ENCODE measurements around the gene VEZT.

The VEZT gene

DNA sequence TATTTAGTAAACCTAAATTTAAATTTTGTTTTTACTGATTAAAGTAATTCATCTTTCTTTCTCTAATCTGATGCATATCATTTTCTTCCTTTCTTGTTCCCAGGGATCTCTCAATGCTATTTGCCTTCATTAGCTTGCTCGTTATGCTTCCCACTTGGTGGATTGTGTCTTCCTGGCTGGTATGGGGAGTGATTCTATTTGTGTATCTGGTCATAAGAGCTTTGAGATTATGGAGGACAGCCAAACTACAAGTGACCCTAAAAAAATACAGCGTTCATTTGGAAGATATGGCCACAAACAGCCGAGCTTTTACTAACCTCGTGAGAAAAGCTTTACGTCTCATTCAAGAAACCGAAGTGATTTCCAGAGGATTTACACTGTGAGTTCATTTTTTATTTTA, 48.6 kb downstream of the VEZT start:
- H2AFZ ChIP-seq (ENCODE audit: low read length): no peak overlapping the region
- H3K4me1 ChIP-seq (ENCODE audit: insufficient read depth, low read length, poor library complexity, severe bottlenecking): no peaks in the 10 kb centered on the region
- H3K9ac ChIP-seq (ENCODE audit: low read depth, low read length, poor library complexity, severe bottlenecking): no peak overlapping the region
- no peak overlapping the region for H3K4me3 ChIP-seq (ENCODE audit: low read length, poor library complexity, severe bottlenecking)
- H3K9me3 ChIP-seq (ENCODE audit: insufficient read depth, low read depth, low read length): no peaks in the 10 kb centered on the region
- H3K36me3 ChIP-seq (ENCODE audit: insufficient read depth, low read length): peaks cover 90% of the 10 kb centered on the region; the same call in 1 of the 2 replicates
- H3K27me3 ChIP-seq (ENCODE audit: insufficient read depth, low read length, poor library complexity, severe bottlenecking): no peaks in the 10 kb centered on the region
- no peaks in the 10 kb centered on the region for H3K79me2 ChIP-seq (ENCODE audit: insufficient read depth, low read length)
- no peak for TF ChIP-seq EZH2phosphoT487 (IDR thresholded peaks at IDR 0.05; ENCODE audit: borderline replicate concordance)
- TF ChIP-seq, protein P1, sequence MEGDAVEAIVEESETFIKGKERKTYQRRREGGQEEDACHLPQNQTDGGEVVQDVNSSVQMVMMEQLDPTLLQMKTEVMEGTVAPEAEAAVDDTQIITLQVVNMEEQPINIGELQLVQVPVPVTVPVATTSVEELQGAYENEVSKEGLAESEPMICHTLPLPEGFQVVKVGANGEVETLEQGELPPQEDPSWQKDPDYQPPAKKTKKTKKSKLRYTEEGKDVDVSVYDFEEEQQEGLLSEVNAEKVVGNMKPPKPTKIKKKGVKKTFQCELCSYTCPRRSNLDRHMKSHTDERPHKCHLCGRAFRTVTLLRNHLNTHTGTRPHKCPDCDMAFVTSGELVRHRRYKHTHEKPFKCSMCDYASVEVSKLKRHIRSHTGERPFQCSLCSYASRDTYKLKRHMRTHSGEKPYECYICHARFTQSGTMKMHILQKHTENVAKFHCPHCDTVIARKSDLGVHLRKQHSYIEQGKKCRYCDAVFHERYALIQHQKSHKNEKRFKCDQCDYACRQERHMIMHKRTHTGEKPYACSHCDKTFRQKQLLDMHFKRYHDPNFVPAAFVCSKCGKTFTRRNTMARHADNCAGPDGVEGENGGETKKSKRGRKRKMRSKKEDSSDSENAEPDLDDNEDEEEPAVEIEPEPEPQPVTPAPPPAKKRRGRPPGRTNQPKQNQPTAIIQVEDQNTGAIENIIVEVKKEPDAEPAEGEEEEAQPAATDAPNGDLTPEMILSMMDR (conservative IDR thresholded peaks at IDR 0.05; ENCODE audit: low read length): no peak
- no peak overlapping the region for H3K4me2 ChIP-seq (ENCODE audit: low read depth, low read length, poor library complexity, severe bottlenecking)
- no peaks in the 10 kb centered on the region for H4K20me1 ChIP-seq (ENCODE audit: insufficient read depth, low read length, poor library complexity, severe bottlenecking)
- no peaks in the 10 kb centered on the region for H3K9me2 ChIP-seq (replicated peaks; ENCODE audit: low read depth, low read length)
- H3F3A ChIP-seq (ENCODE audit: low read depth): no peaks in the 10 kb centered on the region; the same call in 1 of the 2 replicates

DNA sequence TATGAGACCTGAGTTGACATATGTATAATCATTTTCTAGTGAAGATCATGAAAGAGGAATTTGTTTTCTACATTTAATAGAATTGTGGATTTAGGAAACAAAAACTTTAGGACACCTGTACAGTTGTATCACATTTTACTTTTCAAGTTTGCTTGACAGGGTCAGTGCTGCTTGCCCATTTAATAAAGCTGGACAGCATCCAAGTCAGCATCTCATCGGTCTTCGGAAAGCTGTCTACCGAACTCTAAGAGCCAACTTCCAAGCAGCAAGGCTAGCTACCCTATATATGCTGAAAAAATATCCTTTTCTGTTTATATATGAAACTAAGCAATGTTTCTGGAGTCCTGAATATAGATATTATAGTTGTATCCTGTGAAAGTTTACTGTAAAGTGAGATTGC, 52.3 kb downstream of the VEZT start:
- H3K9ac ChIP-seq (ENCODE audit: low read depth, low read length, poor library complexity, severe bottlenecking): no peak overlapping the region
- H3K27me3 ChIP-seq (ENCODE audit: insufficient read depth, low read length, poor library complexity, severe bottlenecking): no peaks in the 10 kb centered on the region
- H3K4me3 ChIP-seq (ENCODE audit: low read length, poor library complexity, severe bottlenecking): no peak overlapping the region
- H3K36me3 ChIP-seq (ENCODE audit: insufficient read depth, low read length): peaks cover 90% of the 10 kb centered on the region; the same call in 1 of the 2 replicates
- H3F3A ChIP-seq (ENCODE audit: low read depth): no peaks in the 10 kb centered on the region
- no peaks in the 10 kb centered on the region for H3K9me2 ChIP-seq (replicated peaks; ENCODE audit: low read depth, low read length)
- no peaks in the 10 kb centered on the region for H3K79me2 ChIP-seq (ENCODE audit: insufficient read depth, low read length)
- no peak for TF ChIP-seq EZH2phosphoT487 (IDR thresholded peaks at IDR 0.05; ENCODE audit: borderline replicate concordance)
- TF ChIP-seq, protein P1 (conservative IDR thresholded peaks at IDR 0.05; ENCODE audit: low read length): no peak
- H2AFZ ChIP-seq (ENCODE audit: low read length): no peak overlapping the region
- no peak overlapping the region for H3K4me2 ChIP-seq (ENCODE audit: low read depth, low read length, poor library complexity, severe bottlenecking)
- H3K9me3 ChIP-seq (ENCODE audit: insufficient read depth, low read depth, low read length): no peaks in the 10 kb centered on the region
- no peaks in the 10 kb centered on the region for H4K20me1 ChIP-seq (ENCODE audit: insufficient read depth, low read length, poor library complexity, severe bottlenecking)
- H3K4me1 ChIP-seq (ENCODE audit: insufficient read depth, low read length, poor library complexity, severe bottlenecking): no peaks in the 10 kb centered on the region

DNA sequence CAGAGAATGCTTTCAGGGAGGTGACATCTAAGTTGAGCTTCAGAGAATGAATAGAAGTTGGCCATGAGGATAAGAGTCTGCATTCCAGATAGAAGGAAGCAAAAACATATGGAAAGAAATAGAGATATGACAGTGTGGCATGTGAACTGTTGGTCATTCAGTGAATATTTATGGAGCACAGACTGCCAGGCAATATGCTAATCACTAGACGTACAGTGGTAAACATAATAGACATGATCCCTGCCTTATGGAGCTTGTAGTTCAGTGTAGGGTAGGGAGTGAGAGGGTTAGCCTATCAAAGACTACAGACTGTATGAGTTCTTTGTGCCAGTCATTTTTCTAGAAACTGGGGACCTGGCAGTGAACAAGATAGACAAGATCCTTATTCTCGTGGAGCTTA, 53.9 kb downstream of the VEZT start:
- Histone ChIP-seq H3K36me3 (ENCODE audit: insufficient read depth, low read length) (peaks cover 81% of the 10 kb centered on the region; the same call in 1 of the 2 replicates), H3F3A (ENCODE audit: low read depth) (no peaks in the 10 kb centered on the region), H2AFZ (ENCODE audit: low read length) (no peak overlapping the region), H3K4me3 (ENCODE audit: low read length, poor library complexity, severe bottlenecking) (no peak overlapping the region), H3K9ac (ENCODE audit: low read depth, low read length, poor library complexity, severe bottlenecking) (no peak overlapping the region), H3K4me1 (ENCODE audit: insufficient read depth, low read length, poor library complexity, severe bottlenecking) (no peaks in the 10 kb centered on the region), H4K20me1 (ENCODE audit: insufficient read depth, low read length, poor library complexity, severe bottlenecking) (no peaks in the 10 kb centered on the region), H3K9me2 (replicated peaks; ENCODE audit: low read depth, low read length) (no peaks in the 10 kb centered on the region), H3K79me2 (ENCODE audit: insufficient read depth, low read length) (no peaks in the 10 kb centered on the region), H3K27me3 (ENCODE audit: insufficient read depth, low read length, poor library complexity, severe bottlenecking) (no peaks in the 10 kb centered on the region), H3K9me3 (ENCODE audit: insufficient read depth, low read depth, low read length) (no peaks in the 10 kb centered on the region), H3K4me2 (ENCODE audit: low read depth, low read length, poor library complexity, severe bottlenecking) (no peak overlapping the region)
- TF ChIP-seq EZH2phosphoT487 (IDR thresholded peaks at IDR 0.05; ENCODE audit: borderline replicate concordance): no peak
- TF ChIP-seq, protein P1 (conservative IDR thresholded peaks at IDR 0.05; ENCODE audit: low read length): no peak
